GM12878 (cell line): ENCODE measurements around the gene BATF3. TPM values are rescaled to one million over a fixed set of nuclear protein-coding genes. Genes with fewer than 3 reads are reported as not detected.

ENCODE experiments used
- ATAC-seq: fragments of 200-7000 bp; cut with Tn5 transposase; 3 replicates; pipeline ENCODE4 v1.9.1; 2020; ENCODE audit warnings: mild to moderate bottlenecking, moderate library complexity
- BruUV-seq: library from RNA; stranded (reverse); fragments of 400-500 nt; replicated peaks from 2 replicates; lab custom pipeline; 2021; lab: Mats Ljungman, UMichigan
- CTCF ChIA-PET: fragments of 300-600 bp; sonication (Branson Sonifier 250); formaldehyde crosslinking; extraction: SDS; loops from one replicate; lab custom pipeline; 2021; ENCODE audit warnings: inconsistent platforms; lab: Yijun Ruan, JAX
- POLR2A ChIA-PET: fragments of 350-600 bp; formaldehyde crosslinking; extraction: SDS; loops from one replicate; lab custom pipeline; 2021; ENCODE audit warnings: inconsistent platforms; lab: Charles Lee
- RAD21 ChIA-PET: fragments of 300-600 bp; sonication (Branson Sonifier 250); formaldehyde crosslinking; loops from one replicate; lab custom pipeline; 2023; ENCODE audit warnings: antibody characterized with exemption; ENCODE audit not compliant: unreplicated experiment; lab: Charles Lee
- SMC1A ChIA-PET: fragments of 300-600 bp; sonication (Branson Sonifier 250); formaldehyde crosslinking; loops from one replicate; lab custom pipeline; 2023; ENCODE audit not compliant: unreplicated experiment, uncharacterized antibody; lab: Charles Lee
- DNase-seq: peaks from one replicate; pipeline ENCODE4 v3.0.0-alpha.2; 2011; ENCODE audit warnings: low read depth, low spot score
- FAIRE-seq: peaks from 3 replicates; lab custom pipeline; 2011; peaks lifted over from hg19 to GRCh38; lab: Jason Lieb, UNC
- H2AFZ ChIP-seq: 2 replicates; pipeline ENCODE4 v1.6.0; 2011; ENCODE audit warnings: low read depth, low read length, control low read depth; ENCODE audit not compliant: control insufficient read depth
- H3K27ac ChIP-seq: 2 replicates; pipeline ENCODE4 v1.5.1; 2011; ENCODE audit warnings: control low read depth; ENCODE audit not compliant: control insufficient read depth, insufficient read depth
- H3K27me3 ChIP-seq, 2 experiments: replicated peaks in 1 of 2; 2 replicates each; pipeline versions ENCODE4 v1.6.0 to v1.6.1; 2011; ENCODE audit warnings: low read length in 1 of 2; ENCODE audit not compliant: control insufficient read depth in 2 of 2, insufficient read depth in 2 of 2
- H3K36me3 ChIP-seq, 2 experiments: 2 replicates each; pipeline ENCODE4 v1.5.1; 2011; ENCODE audit warnings: low read length in 1 of 2; ENCODE audit not compliant: control insufficient read depth in 2 of 2, insufficient read depth in 2 of 2
- H3K4me1 ChIP-seq: 2 replicates; pipeline ENCODE4 v1.6.1; 2011; ENCODE audit warnings: mild to moderate bottlenecking, low read length, moderate library complexity, mixed read lengths; ENCODE audit not compliant: control insufficient read depth, insufficient read depth
- H3K4me2 ChIP-seq: 2 replicates; pipeline ENCODE4 v1.6.0; 2011; ENCODE audit warnings: control low read depth; ENCODE audit not compliant: control insufficient read depth, insufficient read depth
- H3K4me3 ChIP-seq: fragments of 200-600 bp; sonication (generic); 2 replicates; pipeline ENCODE4 v1.5.1; 2016
- H3K79me2 ChIP-seq: 2 replicates; pipeline ENCODE4 v1.6.0; 2011; ENCODE audit warnings: low read length; ENCODE audit not compliant: control insufficient read depth, insufficient read depth
- H3K9ac ChIP-seq: 2 replicates; pipeline ENCODE4 v1.8.0; 2011; ENCODE audit warnings: low read length, control low read depth, mixed read lengths; ENCODE audit not compliant: control insufficient read depth, insufficient read depth
- H3K9me3 ChIP-seq: replicated peaks from 3 replicates; pipeline ENCODE4 v1.5.1; 2011; ENCODE audit warnings: mild to moderate bottlenecking, low read length; ENCODE audit not compliant: control insufficient read depth, insufficient read depth
- H4K20me1 ChIP-seq: 2 replicates; pipeline ENCODE4 v1.6.0; 2011; ENCODE audit not compliant: control insufficient read depth, insufficient read depth
- ATF7 ChIP-seq: fragments of 450-650 bp; IDR thresholded peaks from 2 replicates; pipeline ENCODE4 v1.6.1; 2016; ENCODE audit warnings: low read depth, mild to moderate bottlenecking
- BCL3 ChIP-seq: IDR thresholded peaks from 2 replicates; pipeline ENCODE4 v1.6.1; 2011; ENCODE audit warnings: borderline replicate concordance, low read depth, mild to moderate bottlenecking, moderate library complexity, low read length; ENCODE audit not compliant: insufficient read depth, poor library complexity, severe bottlenecking
- FOS ChIP-seq: IDR thresholded peaks from 3 replicates; pipeline ENCODE4 v1.6.1; 2011; ENCODE audit warnings: borderline replicate concordance; ENCODE audit not compliant: insufficient read length; ENCODE audit errors: extremely low read depth
- IKZF2 ChIP-seq, 2 experiments: fragments of 450-650 bp; IDR thresholded peaks; 2 replicates each; pipeline ENCODE4 v1.6.1; 2017; ENCODE audit warnings: mild to moderate bottlenecking in 2 of 2, moderate library complexity in 2 of 2
- MTA2 ChIP-seq: fragments of 450-650 bp; IDR thresholded peaks from 2 replicates; pipeline ENCODE4 v1.6.1; 2016; ENCODE audit warnings: low read depth, mild to moderate bottlenecking, moderate library complexity
- NFYB ChIP-seq: IDR thresholded peaks from 2 replicates; pipeline ENCODE4 v1.6.1; 2011; ENCODE audit warnings: low read depth, mild to moderate bottlenecking, low read length, improper control_type of control experiment, moderate library complexity; ENCODE audit not compliant: insufficient read depth
- POLR2A ChIP-seq: IDR thresholded peaks from 2 replicates; pipeline ENCODE4 v1.6.1; 2011; ENCODE audit warnings: low read depth, mild to moderate bottlenecking, low read length
- RAD51 ChIP-seq: fragments of 450-650 bp; IDR thresholded peaks from 2 replicates; pipeline ENCODE4 v1.6.1; 2016; ENCODE audit warnings: moderate library complexity, mild to moderate bottlenecking, inconsistent platforms
- SPI1 ChIP-seq: IDR thresholded peaks from 2 replicates; pipeline ENCODE4 v1.6.1; 2011; ENCODE audit warnings: low read depth, mild to moderate bottlenecking, low read length, moderate library complexity, borderline replicate concordance; ENCODE audit not compliant: insufficient read depth
- SRF ChIP-seq, 2 experiments: IDR thresholded peaks; 2 replicates each; pipeline ENCODE4 v1.6.1; 2011; ENCODE audit warnings: low read depth in 2 of 2, low read length in 2 of 2, mild to moderate bottlenecking in 1 of 2, moderate library complexity in 1 of 2
- SUPT20H ChIP-seq: IDR thresholded peaks from 2 replicates; pipeline ENCODE4 v1.6.1; 2011; ENCODE audit warnings: low read depth, mild to moderate bottlenecking, low read length, moderate library complexity, borderline replicate concordance; ENCODE audit not compliant: control insufficient read depth
- YY1 ChIP-seq: IDR thresholded peaks from 2 replicates; pipeline ENCODE4 v1.6.1; 2011; ENCODE audit warnings: low read depth, mild to moderate bottlenecking, low read length
- ZNF384 ChIP-seq: IDR thresholded peaks from 2 replicates; pipeline ENCODE4 v1.6.1; 2012; ENCODE audit warnings: low read depth, mild to moderate bottlenecking, low read length, improper control_type of control experiment, borderline replicate concordance
- WGBS: methylation state at CpG from one replicate; pipeline ENCODE4 v1.1.6; 2016; ENCODE audit warnings: low lambda C conversion rate; ENCODE audit not compliant: insufficient replicate concordance, insufficient coverage; ENCODE audit errors: missing lambda C conversion rate; 5-methylcytosine and 5-hydroxymethylcytosine counted together
- in situ Hi-C: fragments of 300-500 bp; cut with MboI; formaldehyde crosslinking; loops from 9 replicates; pipeline ENCODE4 v1.14.3; 2018; ENCODE audit warnings: mixed read lengths
- intact Hi-C: fragments of 100-400 bp; cut with micrococcal nuclease; formaldehyde crosslinking; loops from one replicate; pipeline ENCODE4 v1.14.2; 2022; ENCODE audit not compliant: unreplicated experiment
- polyA plus RNA-seq, 11 experiments: library from polyadenylated mRNA; depleted of rRNA in 4 of 11; unstranded in 6 of 11; stranded (reverse) in 5 of 11; fragments of >200 nt; fragmentation: Nextera tagmentation in 4 of 11; fragmentation: Illumina TruSeq in 1 of 11; extraction: Ambion mirVana in 4 of 11; extraction: Trizol in 1 of 11; gene quantifications; 1 replicate in 1 of 11; 2 replicates in 10 of 11; pipeline versions ENCODE4 v1.2.1 to v1.2.3, GENCODE V29; 2011 to 2016; ENCODE audit warnings: inconsistent platforms in 2 of 11, missing spikeins in 2 of 11, low read depth in 1 of 11
- total RNA-seq, 4 experiments: library from RNA; depleted of rRNA in 3 of 4; stranded (reverse); fragments of >200 nt in 3 of 4; fragmentation: Illumina TruSeq in 1 of 4; extraction: Trizol in 1 of 4; gene quantifications; 2 replicates each; pipeline versions ENCODE4 v1.2.1 to v1.2.3, GENCODE V29; 2013 to 2021
- TF ChIP-seq, protein P1 (sequence below): fragments of 450-650 bp; IDR thresholded peaks from 2 replicates; pipeline ENCODE4 v1.6.1; 2017; ENCODE audit warnings: mild to moderate bottlenecking, moderate library complexity

The BATF3 gene
- total and polyA plus RNA-seq, 10 of the 15 experiments (the other 5 are each of a cell fraction or from before 2014, with no cell fraction given), result 11.1 to 56.8 (median 30.8) TPM

DNA sequence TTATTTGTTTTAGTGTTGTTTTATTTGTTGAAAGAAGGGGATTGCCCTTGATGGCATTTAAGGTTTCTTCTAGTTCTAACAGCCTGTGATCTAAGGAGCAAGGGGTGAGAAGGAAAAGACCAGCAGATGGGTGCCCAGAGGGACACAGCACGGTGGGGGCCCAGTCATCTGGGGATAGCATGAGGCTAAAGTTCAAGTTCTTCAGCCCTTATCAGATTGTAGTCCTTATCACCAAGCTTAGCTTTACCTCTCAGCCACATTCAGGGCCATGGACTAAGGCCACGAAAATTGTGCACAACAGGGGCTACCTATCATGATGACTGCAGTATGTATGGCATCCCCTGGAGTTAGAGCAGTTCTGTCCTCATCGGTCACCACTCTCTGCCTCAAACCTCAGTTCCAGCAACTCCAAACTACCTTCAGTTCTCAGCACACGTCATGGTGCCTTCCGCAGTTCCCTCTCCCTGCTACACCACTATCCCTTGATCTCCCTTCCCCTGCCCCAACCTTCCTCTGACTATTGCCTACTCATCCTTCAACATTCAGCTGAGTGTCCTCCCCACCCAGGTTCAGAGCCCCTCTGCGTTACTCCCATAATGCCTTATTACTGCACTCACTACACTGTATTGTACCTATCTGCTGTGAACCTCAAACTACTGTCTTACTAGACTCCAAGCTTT lies 54.6 kb downstream of the BATF3 start (continued):
- TF ChIP-seq, protein P1, sequence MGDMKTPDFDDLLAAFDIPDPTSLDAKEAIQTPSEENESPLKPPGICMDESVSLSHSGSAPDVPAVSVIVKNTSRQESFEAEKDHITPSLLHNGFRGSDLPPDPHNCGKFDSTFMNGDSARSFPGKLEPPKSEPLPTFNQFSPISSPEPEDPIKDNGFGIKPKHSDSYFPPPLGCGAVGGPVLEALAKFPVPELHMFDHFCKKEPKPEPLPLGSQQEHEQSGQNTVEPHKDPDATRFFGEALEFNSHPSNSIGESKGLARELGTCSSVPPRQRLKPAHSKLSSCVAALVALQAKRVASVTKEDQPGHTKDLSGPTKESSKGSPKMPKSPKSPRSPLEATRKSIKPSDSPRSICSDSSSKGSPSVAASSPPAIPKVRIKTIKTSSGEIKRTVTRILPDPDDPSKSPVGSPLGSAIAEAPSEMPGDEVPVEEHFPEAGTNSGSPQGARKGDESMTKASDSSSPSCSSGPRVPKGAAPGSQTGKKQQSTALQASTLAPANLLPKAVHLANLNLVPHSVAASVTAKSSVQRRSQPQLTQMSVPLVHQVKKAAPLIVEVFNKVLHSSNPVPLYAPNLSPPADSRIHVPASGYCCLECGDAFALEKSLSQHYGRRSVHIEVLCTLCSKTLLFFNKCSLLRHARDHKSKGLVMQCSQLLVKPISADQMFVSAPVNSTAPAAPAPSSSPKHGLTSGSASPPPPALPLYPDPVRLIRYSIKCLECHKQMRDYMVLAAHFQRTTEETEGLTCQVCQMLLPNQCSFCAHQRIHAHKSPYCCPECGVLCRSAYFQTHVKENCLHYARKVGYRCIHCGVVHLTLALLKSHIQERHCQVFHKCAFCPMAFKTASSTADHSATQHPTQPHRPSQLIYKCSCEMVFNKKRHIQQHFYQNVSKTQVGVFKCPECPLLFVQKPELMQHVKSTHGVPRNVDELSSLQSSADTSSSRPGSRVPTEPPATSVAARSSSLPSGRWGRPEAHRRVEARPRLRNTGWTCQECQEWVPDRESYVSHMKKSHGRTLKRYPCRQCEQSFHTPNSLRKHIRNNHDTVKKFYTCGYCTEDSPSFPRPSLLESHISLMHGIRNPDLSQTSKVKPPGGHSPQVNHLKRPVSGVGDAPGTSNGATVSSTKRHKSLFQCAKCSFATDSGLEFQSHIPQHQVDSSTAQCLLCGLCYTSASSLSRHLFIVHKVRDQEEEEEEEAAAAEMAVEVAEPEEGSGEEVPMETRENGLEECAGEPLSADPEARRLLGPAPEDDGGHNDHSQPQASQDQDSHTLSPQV, result no peak
- no peak for TF ChIP-seq NFYB
- TF ChIP-seq MTA2, result no peak

- SMC1A ChIA-PET, result interaction anchor here (1.1 kb wide), 1 partner anchor 167 kb away, joined by 3 read pairs; no protein-coding TSS in a partner anchor
- in situ Hi-C loops (no loop called here), intact Hi-C loops (no loop called here)
- CTCF ChIA-PET, result interaction anchor here (2.1 kb wide), 1 partner anchor 167 kb away, joined by 9 read pairs; no protein-coding TSS in a partner anchor
- no peak overlapping the region for H3K4me3 ChIP-seq
- RAD21 ChIA-PET, result no interaction called here
- WGBS, result 7% methylated on average over 2 of the region's 2 CpGs
- H3K4me1 ChIP-seq, result no peaks in the 10 kb centered on the region
- POLR2A ChIA-PET, result no interaction called here
- H4K20me1 ChIP-seq, result no peaks in the 10 kb centered on the region
- H3K79me2 ChIP-seq, result no peaks in the 10 kb centered on the region
- no peak for DNase-seq
- H3K9ac ChIP-seq, result no peak overlapping the region
- no peak overlapping the region for H3K4me2 ChIP-seq
- no peaks in the 10 kb centered on the region for H3K27me3 ChIP-seq
- no peak overlapping the region for H3K27ac ChIP-seq
- BruUV-seq, result no TSS peak
- H3K9me3 ChIP-seq, result no peaks in the 10 kb centered on the region
- no peak for FAIRE-seq
- no peaks in the 10 kb centered on the region for H3K36me3 ChIP-seq
- no peak overlapping the region for H2AFZ ChIP-seq
- TF ChIP-seq POLR2A (no peak), FOS (no peak), SPI1 (no peak), RAD51 (no peak), IKZF2 (IDR thresholded peaks at IDR 0.05) (no peak), YY1 (no peak), ATF7 (no peak), BCL3 (no peak), ZNF384 (no peak), SRF (IDR thresholded peaks at IDR 0.05; ENCODE audit: low read depth in 2 of 2, low read length in 2 of 2) (no peak), SUPT20H (no peak)
- no peak for ATAC-seq
These were observed 55.8 kb downstream of the BATF3 start for GRCh38 chr1:212643877-212644276.
